Measurements from ENCODE around the gene SPEM2. TPM values are rescaled to one million over a fixed set of nuclear protein-coding genes. Genes with fewer than 3 reads are reported as not detected.

SPEM2 gene
- total and polyA plus RNA-seq, 2 of the 8 experiments (the other 6 are each of a cell fraction or from before 2014, with no cell fraction given) = 0.03 TPM; not detected in 1

DNA sequence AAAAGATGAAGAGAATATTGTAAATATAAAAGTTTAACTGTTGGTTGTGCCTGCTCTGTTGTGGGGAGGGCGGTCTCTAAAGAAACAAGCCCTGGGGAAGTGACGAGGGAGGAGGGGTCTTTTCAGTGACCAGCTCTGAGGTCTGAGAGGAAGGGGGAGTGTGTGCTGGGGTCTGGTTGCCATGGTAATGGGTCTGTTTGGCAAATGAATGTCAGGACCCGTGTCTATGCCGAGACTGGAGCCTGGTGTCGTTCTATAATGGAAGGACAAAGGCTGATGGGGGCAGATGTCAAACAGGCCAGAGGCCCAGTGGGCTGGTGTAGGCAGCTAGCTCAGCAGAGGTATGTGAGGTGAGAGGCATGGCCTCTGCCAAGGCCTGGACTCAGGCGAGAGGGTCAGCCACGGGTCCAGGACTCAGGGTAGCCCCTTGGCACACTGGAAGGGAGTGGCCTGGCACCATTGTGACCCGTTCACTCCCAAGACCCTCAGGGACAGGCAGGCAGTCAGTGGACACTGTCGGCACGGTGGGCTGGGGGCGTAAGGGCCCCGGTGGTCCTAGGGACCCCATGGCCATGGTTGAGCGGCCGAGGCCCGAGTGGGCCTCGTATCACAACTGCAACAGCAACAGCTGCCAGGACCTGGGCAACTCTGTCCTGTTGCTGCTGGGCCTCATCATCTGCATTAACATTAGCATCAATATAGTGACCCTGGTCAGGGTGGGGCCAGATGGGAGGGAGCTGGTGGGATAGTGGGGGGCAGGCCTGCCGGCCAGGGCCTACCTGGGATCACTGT, 5.4 kb upstream of the SPEM2 start, which contains the start of gene SPEM1:
SPEM1 (plus strand) TSS at position 506 of the 792 bp plus-strand sequence; CDS start at position 567, 61 bp downstream.
- Histone ChIP-seq H2AK5ac (ENCODE audit: low read depth, low read length) (no peak within 1 kb of the TSS), H2BK120ac (replicated peaks; ENCODE audit: low read depth, low read length) (no peak within 1 kb of the TSS), H3K23me2 (ENCODE audit: low read depth, low read length) (peaks cover 2% of the 10 kb centered on the region; the same call in 1 of the 2 replicates), H3K9me3 (ENCODE audit: insufficient read depth in 2 of 2, low read depth in 1 of 2, low read length in 1 of 2) (no peaks in the 10 kb centered on the region), H3K9ac (replicated peaks in 1 of 4; ENCODE audit: extremely low read depth in 1 of 4, low read depth in 3 of 4, low read length in 3 of 4) (no peak within 1 kb of the TSS; a peak in 1 of 7 replicates), H3K79me1 (ENCODE audit: low read depth, low read length) (no peaks in the 10 kb centered on the region), H4K8ac (ENCODE audit: extremely low read depth, insufficient read depth, low read length) (peak within 1 kb of the TSS; percentile 80), H4K91ac (replicated peaks; ENCODE audit: insufficient read length, low read length) (no peak within 1 kb of the TSS), H3K27ac (ENCODE audit: low read depth, low read length) (no peak within 1 kb of the TSS), H2BK5ac (ENCODE audit: low read depth, low read length) (no peak within 1 kb of the TSS), H3K4me3 (ENCODE audit: extremely low read depth in 1 of 4, insufficient read depth in 2 of 4, low read depth in 3 of 4, low read length in 4 of 4) (no peak within 1 kb of the TSS), H3K56ac (replicated peaks; ENCODE audit: insufficient read length, low read depth, low read length) (peak within 1 kb of the TSS; percentile 79), H4K5ac (ENCODE audit: insufficient read length, low read depth, low read length) (no peak within 1 kb of the TSS), H2BK15ac (ENCODE audit: low read length) (no peak within 1 kb of the TSS; the same call in 1 of the 2 replicates), H2BK20ac (ENCODE audit: low read length) (no peak within 1 kb of the TSS), H2BK12ac (ENCODE audit: low read depth, low read length) (peak within 1 kb of the TSS; percentile 60; the same call in 1 of the 2 replicates), H2AFZ (ENCODE audit: low read length) (no peak within 1 kb of the TSS), H3K79me2 (ENCODE audit: control insufficient read depth in 1 of 2, insufficient read depth in 2 of 2, low read length in 2 of 2) (no peaks in the 10 kb centered on the region), H3K27me3 (replicated peaks in 1 of 4; ENCODE audit: control insufficient read depth in 3 of 4, extremely low read depth in 1 of 4, insufficient read depth in 3 of 4, low read length in 3 of 4) (no peaks in the 10 kb centered on the region), H4K20me1 (replicated peaks in 1 of 2; ENCODE audit: control insufficient read depth in 1 of 2, insufficient read depth in 2 of 2, low read length in 2 of 2) (peaks cover 2 to 4% of the 10 kb centered on the region in 2 experiments), H3K18ac (ENCODE audit: extremely low read depth, low read length) (no peak within 1 kb of the TSS; the same call in 1 of the 2 replicates), H3K14ac (ENCODE audit: insufficient read length) (no peak within 1 kb of the TSS), H3K4ac (replicated peaks; ENCODE audit: insufficient read length, low read depth, low read length) (no peak within 1 kb of the TSS), H3K23ac (ENCODE audit: insufficient read length) (no peak within 1 kb of the TSS), H3K4me1 (replicated peaks in 1 of 4; ENCODE audit: control insufficient read depth in 3 of 4, insufficient read depth in 4 of 4, low read length in 3 of 4) (peaks cover 0 to 15% (median 2%) of the 10 kb centered on the region in 4 experiments; a peak in 4 of 7 replicates), H3K4me2 (ENCODE audit: insufficient read depth in 1 of 2, low read depth in 2 of 2, low read length in 2 of 2) (no peak within 1 kb of the TSS), H3K36me3 (ENCODE audit: control insufficient read depth in 2 of 4, insufficient read depth in 4 of 4, low read length in 3 of 4) (peaks cover 0 to 17% (median 8%) of the 10 kb centered on the region in 4 experiments; a peak in 5 of 8 replicates)
- DNase-seq (ENCODE audit: low read depth in 1 of 2, low spot score in 2 of 2) (no peak), FAIRE-seq (no peak)
- 90% methylated on average over 16 of the region's 17 CpGs; no CpG with 5 or more reads in 1 of the 2 experiments for WGBS, 2 experiments (ENCODE audit: extremely low coverage in 1 of 2, insufficient coverage in 1 of 2, insufficient read length in 1 of 2, insufficient replicate concordance in 2 of 2, low coverage in 1 of 2, low lambda C conversion rate in 2 of 2, missing lambda C conversion rate in 1 of 2)
- POLR2A ChIA-PET (ENCODE audit: partially characterized antibody) = interaction anchor here (0.8 to 2.8 kb wide), 14 partner anchors 9 to 155 kb away, joined by 3 to 9 read pairs (median 4); partner anchors contain the start of genes ACAP1, NLGN2, PLSCR3 and TMEM102
- CTCF ChIA-PET (ENCODE audit: partially characterized antibody) = interaction anchor here (0.6 to 4.1 kb wide), 12 partner anchors 13 to 140 kb away, joined by 3 to 15 read pairs (median 4); partner anchors contain the start of genes NLGN2 and PLSCR3
- TF ChIP-seq PHF8 (conservative IDR thresholded peaks at IDR 0.05; ENCODE audit: low read depth, low read length) = no peak
- TF ChIP-seq ASH2L (IDR thresholded peaks at IDR 0.05; ENCODE audit: low read length) = no peak
- TF ChIP-seq ATF3 (IDR thresholded peaks at IDR 0.05; ENCODE audit: insufficient read depth, low read depth, low read length) = no peak
- no peak for TF ChIP-seq BRCA1 (IDR thresholded peaks at IDR 0.05; ENCODE audit: low read depth, low read length)
- TF ChIP-seq SIRT6 (IDR thresholded peaks at IDR 0.05; ENCODE audit: low read length) = no peak
- no peak for TF ChIP-seq SIN3A (conservative IDR thresholded peaks at IDR 0.05 in 1 of 2, IDR thresholded peaks at IDR 0.05 in 1 of 2; ENCODE audit: low read depth in 1 of 2, low read length in 2 of 2)
- TF ChIP-seq SIX5 (IDR thresholded peaks at IDR 0.05; ENCODE audit: low read depth, low read length) = no peak
- no peak for TF ChIP-seq CBX5 (IDR thresholded peaks at IDR 0.05; ENCODE audit: low read depth, low read length)

Data from H1 (cell line).